DMS79 treated with DMSO at 0.1 percent for 48 hours (cell line): ENCODE measurements around the gene CIZ1.

ENCODE experiments used
- DNase-seq: peaks from one replicate; lab custom pipeline; 2025; lab: John Stamatoyannopoulos, UW

The CIZ1 gene

DNA sequence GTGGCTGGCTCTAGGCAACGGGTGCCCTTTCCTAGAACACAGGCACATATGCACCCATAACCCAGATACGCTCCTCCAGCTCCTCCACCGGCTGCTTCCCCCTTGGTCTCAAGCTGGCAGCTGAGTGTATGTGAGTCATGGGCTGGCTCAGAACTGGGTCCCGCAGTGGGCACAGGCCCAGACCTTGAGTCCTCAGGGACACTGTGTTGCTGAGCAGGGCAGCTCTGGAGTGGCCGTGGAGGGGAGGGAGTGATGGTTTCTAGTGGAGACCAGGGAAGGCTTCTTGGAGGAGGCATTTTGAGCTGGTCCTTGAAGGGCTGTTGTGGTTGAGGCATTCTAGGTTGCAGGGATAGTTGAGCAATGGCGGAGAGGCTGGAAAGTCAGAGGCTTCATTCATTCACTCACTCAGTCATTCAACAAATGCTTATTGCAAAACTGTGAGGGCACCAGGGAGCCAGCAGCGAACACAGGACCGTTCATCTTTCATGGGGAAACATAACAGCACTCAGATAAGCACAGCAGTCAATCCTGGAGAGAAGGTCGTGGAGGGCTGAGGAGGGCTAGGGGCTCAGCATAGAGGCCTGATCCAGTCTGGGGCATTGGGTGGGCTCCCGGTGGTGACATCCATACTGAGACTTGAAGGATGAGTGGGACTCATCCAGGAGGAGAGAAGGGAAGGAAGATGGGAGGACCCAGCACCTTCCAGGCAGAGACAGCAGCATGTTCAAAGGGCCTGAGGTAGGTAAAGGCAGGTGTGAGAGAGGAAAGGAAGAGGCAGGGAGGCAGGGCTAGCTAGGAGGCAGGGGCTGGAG, 29.0 kb downstream of the CIZ1 start:
- DNase-seq: no peak

GRCh38 chr9:128161215-128161902, 30.0 kb downstream of the CIZ1 start:
- DNase-seq: no peak

DNA sequence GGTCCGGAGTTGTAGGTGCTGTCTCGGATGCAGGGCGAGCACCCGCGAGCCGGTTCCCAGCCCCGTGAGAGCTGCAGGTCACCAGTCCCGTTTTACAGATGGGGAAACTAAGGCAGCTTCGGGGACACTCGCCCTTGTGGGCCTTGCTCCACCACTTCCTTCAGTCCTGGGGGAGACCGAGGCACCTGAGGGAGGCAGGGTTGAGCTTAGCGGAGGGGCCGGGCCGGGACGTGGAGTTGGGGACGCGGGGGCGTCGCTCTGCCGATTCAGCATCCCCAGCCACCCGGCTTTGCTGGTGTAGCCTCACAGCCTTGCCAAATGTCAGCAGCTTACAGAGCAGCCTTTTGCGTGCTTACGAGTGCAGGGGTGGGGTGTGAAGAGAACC, 30.8 kb downstream of the CIZ1 start:
- DNase-seq: peak; percentile 14

DNA sequence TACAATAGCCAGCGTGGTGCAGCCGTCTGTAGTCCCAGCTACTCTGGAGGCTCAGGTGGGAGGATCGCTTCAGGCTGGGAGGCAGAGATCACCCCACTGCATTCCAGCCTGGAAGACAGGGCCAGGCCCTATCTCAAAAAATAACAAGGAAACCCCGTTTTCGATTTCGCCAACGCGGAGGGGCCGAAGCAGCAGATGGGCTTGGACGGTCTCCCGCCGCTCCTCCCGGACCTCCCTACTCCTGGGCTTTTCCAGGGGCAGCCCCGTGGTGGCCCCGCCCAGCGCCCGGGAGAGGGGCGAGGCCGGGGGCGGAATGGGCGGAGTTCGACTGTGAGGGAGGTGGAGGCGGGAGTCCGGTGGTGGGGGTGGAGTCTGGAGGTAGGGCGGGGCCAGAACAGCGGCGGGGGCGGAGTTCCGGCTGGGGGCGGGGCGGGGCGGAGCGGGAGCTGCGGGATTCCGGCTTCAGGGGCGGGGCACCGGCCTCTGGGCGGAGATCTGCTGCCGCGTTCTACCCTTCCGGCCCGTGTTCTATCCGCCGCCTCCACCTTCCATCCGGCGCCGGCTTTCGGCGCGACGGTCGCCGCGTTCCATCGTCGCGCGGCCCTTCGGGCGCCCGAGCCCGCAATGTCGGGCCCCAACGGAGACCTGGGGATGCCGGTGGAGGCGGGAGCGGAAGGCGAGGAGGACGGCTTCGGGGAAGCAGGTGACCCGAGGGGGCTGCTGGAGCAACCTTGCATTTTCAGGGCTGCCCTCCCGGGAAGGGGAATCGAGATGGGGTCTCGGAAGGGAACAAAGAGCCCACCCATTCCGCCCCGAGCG, 31.4 kb downstream of the CIZ1 start, which contains the start of gene BBLN:
Gene BBLN (plus strand): TSS at position 482 of the 819 bp plus-strand sequence. CDS start 143 bp downstream, at position 625.
- DNase-seq: peak; percentile 89

GRCh38 chr9:128159522-128159783, 31.9 kb downstream of the CIZ1 start:
- no peak for DNase-seq

DNA sequence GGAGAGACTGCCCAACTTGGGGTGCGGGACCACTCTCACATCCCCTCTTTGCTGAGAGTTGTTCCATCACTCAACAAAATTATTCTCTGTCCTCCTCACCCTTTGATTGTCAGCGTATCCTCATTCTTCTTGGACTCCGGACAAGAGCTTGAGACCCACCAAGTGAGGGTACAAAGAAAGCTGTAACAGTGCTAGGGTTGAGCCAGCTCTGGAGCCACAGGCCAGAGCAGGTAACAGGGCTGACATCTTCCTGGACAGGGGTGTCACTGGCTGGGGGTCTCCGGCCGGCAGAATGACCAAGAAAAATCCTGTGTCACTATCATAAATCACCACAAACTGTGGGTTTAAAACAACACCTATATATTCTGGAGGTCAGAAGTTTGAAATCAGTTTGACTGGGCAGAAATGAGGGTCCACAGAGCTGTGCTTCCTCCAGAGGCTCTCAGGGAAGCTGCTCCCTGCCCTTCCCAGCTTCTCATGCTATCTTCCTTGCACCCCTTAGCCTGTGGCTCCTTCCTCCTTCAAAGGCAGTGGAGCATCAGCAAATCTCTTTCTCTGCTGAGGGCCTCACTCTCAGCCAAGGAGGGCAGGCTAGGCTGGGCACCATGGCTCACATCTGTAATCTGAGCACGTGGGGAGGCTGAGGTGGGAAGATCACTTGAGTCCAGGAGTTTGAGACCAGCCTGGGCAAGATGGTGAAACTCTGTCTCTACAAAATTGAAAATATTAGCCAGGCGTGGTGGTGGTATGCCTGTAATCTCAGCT, 35.5 kb downstream of the CIZ1 start:
- DNase-seq: no peak

DNA sequence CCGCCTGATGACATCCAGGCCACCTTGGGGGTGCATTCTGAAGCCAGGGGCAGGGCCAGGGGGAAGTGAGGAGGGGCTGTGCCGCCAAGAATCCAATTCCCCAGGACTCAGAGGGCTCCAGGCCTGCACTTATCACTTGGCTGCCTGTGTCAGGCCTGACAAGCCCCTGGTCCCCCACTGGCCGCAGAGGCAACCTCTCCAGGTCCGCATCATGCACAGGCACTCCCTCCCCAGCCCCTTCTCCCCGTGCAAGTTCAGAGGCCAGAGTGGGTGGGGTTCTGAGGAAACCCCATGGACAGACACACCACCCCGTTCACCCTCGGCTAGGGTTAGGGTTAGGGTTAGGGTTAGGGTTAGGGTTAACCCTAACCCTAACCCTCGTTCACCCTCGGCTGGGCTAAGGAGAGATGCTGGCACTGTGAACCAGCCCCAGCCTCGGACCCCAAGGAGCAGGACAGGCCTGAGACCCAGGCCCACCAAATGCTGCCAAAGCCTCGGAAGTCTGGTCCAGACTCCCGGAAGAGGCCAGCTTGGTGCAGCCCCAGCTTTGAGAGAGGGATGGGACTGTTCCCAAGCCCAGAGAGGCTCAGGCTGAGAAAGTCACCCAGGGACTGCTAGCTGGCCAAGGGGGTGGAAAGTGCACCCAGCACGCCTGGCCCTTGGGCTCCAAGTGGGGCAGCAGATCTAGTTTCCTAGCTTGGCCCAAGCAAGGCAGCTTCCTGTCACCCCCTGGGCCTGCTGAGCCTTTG, 37.3 kb downstream of the CIZ1 start:
- no peak for DNase-seq

GRCh38 chr9:128153060-128153946, 38.1 kb downstream of the CIZ1 start:
- DNase-seq: no peak

DNA sequence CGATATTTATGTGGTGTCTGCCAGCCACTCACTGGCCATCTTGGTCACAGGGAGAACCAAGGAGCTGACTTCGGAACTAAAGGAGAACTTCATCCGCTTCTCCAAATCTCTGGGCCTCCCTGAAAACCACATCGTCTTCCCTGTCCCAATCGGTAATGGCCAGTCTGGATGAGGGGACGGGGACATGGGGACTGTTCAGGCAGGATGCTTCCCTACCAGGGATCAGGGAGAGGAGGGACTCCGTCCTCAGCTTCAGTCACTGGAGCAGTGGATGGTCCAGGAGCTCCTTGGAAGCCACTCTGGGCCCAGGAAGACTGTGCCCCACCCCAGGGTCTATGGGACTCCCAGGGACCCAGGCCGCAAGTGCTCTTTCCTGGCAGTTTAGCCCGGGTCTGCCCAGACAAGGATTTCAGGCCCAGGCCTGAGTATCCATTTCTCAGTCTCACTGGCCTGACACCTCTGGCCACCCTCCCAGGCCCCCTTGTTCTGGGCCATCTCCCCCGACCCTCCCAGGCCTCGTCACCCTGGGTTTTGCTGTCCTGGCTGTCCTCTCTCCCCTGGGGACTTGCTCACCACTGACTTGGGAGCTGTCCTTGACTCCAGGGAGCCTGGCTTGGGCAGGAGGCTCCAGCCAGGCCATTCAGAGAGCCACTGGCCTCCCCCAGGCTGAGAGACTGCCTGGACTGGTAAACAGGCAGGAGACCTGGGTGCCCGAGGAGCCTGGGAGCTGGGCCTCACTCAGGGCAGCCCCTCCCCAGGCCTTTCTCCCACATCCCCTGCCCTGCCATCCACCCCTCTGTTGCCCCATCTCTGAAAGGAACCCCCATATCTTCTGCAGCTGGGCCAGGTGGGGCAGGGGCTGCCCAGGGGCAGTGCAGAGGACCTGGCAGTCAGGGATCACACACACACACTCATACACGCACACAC, 39.0 kb downstream of the CIZ1 start:
- DNase-seq: no peak

GRCh38 chr9:128151309-128152132, 39.9 kb downstream of the CIZ1 start:
- DNase-seq: no peak

DNA sequence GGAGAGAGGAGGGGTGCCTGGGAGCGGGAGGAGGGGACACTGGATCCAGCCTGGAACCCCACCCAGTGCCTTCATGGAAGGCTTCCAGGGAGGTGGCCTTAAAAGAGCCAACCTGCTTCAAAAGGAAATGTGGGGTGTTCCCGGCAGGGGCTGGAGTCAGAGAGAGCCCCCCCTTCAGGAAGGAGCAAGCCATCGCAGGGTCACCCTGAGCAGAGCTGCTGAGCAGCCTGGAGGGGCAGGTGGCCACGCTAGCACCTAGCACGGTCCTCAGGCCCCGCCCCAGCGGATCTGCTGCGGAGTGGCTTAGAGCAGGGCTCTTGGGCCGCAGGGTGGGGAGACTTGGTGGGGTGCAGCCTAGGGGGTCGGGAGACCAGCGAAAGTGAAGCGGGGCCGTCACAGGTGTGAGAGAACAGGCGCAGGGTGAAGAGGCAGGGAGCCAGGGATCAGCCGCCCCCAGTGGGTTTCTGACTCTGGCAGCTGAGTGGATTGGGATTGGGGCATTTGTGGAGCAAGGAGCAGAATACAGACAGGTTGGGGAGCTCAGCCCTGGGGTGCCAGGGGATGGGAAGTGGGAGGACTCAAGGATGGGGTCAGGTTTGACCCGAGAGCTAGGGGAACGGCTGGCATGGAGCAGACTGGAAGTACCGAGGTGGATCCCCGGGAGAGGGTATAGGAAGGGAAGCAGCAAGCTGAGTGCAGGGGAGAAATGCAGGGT, 40.6 kb downstream of the CIZ1 start:
- no peak for DNase-seq

- DNase-seq: no peak
Measured at GRCh38 chr9:128149951-128150593, 41.3 kb downstream of the CIZ1 start.

DNA sequence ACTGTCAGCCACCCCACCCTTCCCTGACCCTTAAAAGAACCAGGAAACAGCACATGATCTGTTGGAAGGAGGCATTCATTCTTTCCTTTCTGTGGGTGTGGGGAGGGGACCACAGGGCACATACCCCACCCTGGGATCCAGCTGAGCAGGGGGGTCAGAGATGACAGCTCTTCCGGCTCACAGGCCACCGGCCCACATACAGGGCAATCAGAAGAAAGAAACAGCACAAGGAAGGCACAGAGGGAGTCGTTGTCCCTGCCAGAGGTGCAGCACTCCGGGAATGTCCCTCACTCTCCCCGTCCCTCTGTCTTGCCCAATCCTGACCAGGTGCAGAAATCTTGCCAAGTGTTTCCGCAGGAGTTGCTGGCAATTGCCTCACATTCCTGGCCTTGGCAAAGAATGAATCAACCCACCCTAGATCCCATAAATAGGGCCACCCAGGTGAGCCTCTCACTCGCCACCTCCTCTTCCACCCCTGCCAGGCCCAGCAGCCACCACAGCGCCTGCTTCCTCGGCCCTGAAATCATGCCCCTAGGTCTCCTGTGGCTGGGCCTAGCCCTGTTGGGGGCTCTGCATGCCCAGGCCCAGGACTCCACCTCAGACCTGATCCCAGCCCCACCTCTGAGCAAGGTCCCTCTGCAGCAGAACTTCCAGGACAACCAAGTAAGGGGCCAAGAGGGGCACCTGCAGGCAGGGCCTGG, 42.2 kb downstream of the CIZ1 start, which contains the start of gene LCN2:
Gene LCN2 (plus strand): TSS at position 453 of the 701 bp plus-strand sequence. CDS start 73 bp downstream, at position 526.
- no peak for DNase-seq

GRCh38 chr9:128148509-128149000, 42.8 kb downstream of the CIZ1 start:
- DNase-seq: no peak

DNA sequence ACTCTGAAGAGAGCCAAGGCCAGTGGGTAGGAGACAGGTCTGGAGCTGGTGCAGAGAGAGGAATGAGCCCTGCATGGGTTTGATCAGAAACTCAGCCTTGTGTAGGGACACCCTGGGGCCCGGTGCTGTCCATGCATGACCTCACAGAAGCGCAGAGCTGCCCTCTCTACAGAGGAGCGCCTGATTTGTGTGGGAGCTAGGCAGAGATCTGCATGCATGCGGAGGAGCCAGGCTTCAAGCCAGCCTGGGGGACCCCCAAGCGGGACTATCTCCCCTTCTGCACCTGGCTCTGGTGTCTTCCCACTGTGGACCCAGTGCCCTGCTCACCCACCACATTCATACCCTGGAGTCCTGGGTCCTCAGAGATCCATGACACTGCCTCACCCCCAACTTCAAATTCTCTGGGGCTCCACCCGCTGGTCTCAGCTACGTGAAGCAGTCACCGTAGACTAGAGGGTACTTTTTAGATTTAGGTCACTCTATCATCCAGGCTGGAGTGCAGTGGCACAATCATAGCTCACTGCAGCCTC, 44.7 kb downstream of the CIZ1 start:
- no peak for DNase-seq

DNA sequence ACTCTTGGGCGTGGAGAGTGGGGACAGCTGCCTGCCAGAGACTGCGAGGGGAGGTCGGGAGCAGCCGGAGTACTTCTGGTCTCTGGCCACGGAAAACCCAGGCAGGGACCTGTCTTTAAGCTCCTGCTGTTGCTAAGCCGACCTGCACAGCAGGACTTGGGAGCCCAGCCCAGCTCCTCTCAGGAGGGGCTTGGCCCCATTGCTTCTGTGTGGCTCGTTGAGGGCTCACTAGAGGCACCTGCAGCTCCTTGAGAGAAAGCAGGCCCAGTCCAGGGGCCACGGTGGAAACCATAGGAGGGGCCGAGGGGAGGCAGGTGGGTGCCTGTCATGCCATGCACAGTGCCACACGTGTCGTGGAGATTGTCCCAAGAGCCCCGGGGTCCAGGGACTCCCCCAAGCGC, 45.4 kb downstream of the CIZ1 start:
- DNase-seq: no peak
